ENCODE data around the gene OR1J2.
"Not testable (repeated sequence)": the region's sequence is repeated elsewhere in the genome, so short reads cannot be mapped to it uniquely, and the experiment has no call there.

GRCh38 chr9:122531157-122531556, 20.6 kb downstream of the OR1J2 start:
- TF ChIP-seq CTCF (optimal IDR thresholded peaks at IDR 0.05 in 1 of 3, IDR thresholded peaks at IDR 0.05 in 1 of 3, conservative IDR thresholded peaks at IDR 0.05 in 1 of 3; ENCODE audit: extremely low read depth in 1 of 3, insufficient read depth in 2 of 3, low read length in 3 of 3); EZH2 (IDR thresholded peaks at IDR 0.05; ENCODE audit: low read length): not testable (repeated sequence)

All from keratinocyte (primary cell).